ENCODE measurements around the gene HTR3D. TPM values are rescaled to one million over a fixed set of nuclear protein-coding genes. Genes with fewer than 3 reads are reported as not detected.

HTR3D gene
- total and polyA plus RNA-seq, 9 of the 15 experiments (the other 6 are each of a cell fraction or from before 2014, with no cell fraction given), result not detected

DNA sequence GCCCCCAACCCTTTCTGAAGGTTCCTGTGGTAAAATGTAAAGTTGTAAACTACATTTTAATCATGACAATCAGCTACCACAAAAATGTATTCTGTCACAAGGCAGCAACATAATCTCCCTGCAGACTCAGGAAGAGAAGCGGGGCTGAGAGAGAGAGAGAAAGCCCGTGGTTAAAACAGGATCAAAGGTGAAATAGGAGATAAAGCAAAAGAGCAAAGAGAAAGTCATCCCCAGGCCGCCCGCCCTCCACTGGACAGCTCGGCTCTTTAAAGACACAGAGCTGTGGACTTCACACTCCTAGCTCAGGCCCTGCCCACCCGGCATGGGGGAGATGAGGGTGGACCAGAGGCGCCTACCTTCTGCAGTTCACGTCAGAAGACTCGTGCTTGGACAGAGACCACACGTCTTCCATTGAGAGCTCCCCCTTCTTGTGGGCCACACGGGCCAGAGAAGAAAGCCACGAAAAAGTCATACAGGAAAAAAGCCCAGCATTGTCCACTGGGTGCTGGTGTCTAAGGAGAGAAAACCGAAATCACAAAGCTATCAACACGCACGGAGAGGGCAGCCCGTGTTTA, 43.2 kb upstream of the HTR3D start (continued):
- TF ChIP-seq ZKSCAN1 (IDR thresholded peaks at IDR 0.05; ENCODE audit: low read depth, low read length) (no peak), FOXM1 (IDR thresholded peaks at IDR 0.05; ENCODE audit: low read depth) (peak; percentile 43; the same call in 1 of the 2 replicates), FOXM1 (CRISPR knock-in tag; IDR thresholded peaks at IDR 0.05; ENCODE audit: low read depth) (no peak), SNRNP70 (optimal IDR thresholded peaks at IDR 0.05; ENCODE audit: low read depth, low read length) (no peak), CBFA2T3 (IDR thresholded peaks at IDR 0.05) (peak; percentile 88), SAFB2 (IDR thresholded peaks at IDR 0.05; ENCODE audit: borderline replicate concordance, low read depth, low read length, severe bottlenecking) (no peak), RAD51 (IDR thresholded peaks at IDR 0.05; ENCODE audit: borderline replicate concordance, low read depth) (0 out of 2 replicates have a peak, but pooled peaks have one; percentile 21), TBP (optimal IDR thresholded peaks at IDR 0.05; ENCODE audit: low read depth, low read length) (no peak), HDAC8 (tag; IDR thresholded peaks at IDR 0.05) (no peak), FOXK1 (CRISPR knock-in tag; IDR thresholded peaks at IDR 0.05; ENCODE audit: borderline replicate concordance) (no peak), MAX (CRISPR knock-in tag; IDR thresholded peaks at IDR 0.05) (no peak), TSC22D4 (tag; IDR thresholded peaks at IDR 0.05) (no peak), ZMIZ1 (IDR thresholded peaks at IDR 0.05; ENCODE audit: low read depth in 2 of 2, low read length in 2 of 2) (peak in 1 of 2 experiments; percentile 69; a peak in 2 of 4 replicates), OTX1 (CRISPR knock-in tag; IDR thresholded peaks at IDR 0.05) (no peak), SMARCE1 (IDR thresholded peaks at IDR 0.05) (peak; percentile 85), MBD2 (IDR thresholded peaks at IDR 0.05; ENCODE audit: borderline replicate concordance, low read depth) (no peak), PHB (CRISPR knock-in tag; IDR thresholded peaks at IDR 0.05) (no peak), U2AF2 (optimal IDR thresholded peaks at IDR 0.05; ENCODE audit: low read depth, low read length) (no peak), CBX8 (IDR thresholded peaks at IDR 0.05; ENCODE audit: borderline replicate concordance, extremely low read depth, low read depth, low read length, poor library complexity, severe bottlenecking) (no peak), ATF7 (IDR thresholded peaks at IDR 0.05) (no peak; the same call in 1 of the 2 replicates), CAMTA2 (CRISPR knock-in tag; conservative IDR thresholded peaks at IDR 0.05) (no peak)
- TF ChIP-seq, protein P1, sequence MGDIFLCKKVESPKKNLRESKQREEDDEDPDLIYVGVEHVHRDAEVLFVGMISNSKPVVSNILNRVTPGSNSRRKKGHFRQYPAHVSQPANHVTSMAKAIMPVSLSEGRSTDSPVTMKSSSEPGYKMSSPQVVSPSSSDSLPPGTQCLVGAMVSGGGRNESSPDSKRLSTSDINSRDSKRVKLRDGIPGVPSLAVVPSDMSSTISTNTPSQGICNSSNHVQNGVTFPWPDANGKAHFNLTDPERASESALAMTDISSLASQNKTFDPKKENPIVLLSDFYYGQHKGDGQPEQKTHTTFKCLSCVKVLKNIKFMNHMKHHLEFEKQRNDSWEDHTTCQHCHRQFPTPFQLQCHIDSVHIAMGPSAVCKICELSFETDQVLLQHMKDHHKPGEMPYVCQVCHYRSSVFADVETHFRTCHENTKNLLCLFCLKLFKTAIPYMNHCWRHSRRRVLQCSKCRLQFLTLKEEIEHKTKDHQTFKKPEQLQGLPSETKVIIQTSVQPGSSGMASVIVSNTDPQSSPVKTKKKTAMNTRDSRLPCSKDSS (IDR thresholded peaks at IDR 0.05; ENCODE audit: low read depth, partially characterized antibody), result no peak
- TF ChIP-seq, protein P2, sequence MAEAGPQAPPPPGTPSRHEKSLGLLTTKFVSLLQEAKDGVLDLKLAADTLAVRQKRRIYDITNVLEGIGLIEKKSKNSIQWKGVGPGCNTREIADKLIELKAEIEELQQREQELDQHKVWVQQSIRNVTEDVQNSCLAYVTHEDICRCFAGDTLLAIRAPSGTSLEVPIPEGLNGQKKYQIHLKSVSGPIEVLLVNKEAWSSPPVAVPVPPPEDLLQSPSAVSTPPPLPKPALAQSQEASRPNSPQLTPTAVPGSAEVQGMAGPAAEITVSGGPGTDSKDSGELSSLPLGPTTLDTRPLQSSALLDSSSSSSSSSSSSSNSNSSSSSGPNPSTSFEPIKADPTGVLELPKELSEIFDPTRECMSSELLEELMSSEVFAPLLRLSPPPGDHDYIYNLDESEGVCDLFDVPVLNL (CRISPR knock-in tag; IDR thresholded peaks at IDR 0.05; ENCODE audit: low read depth), result no peak
